Ishikawa (cell line): Measurements from ENCODE around the gene MRPL40.

Source experiments
- CEBPB ChIP-seq: IDR thresholded peaks from 2 replicates; pipeline ENCODE4 v1.6.1; 2012
- CREB1 ChIP-seq: IDR thresholded peaks from 2 replicates; pipeline ENCODE4 v1.6.1; 2012; ENCODE audit warnings: low read depth
- EGR1 ChIP-seq: IDR thresholded peaks from 2 replicates; pipeline ENCODE4 v1.6.1; 2012
- EP300 ChIP-seq: IDR thresholded peaks from 2 replicates; pipeline ENCODE4 v1.6.1; 2012; ENCODE audit warnings: borderline replicate concordance
- FOXM1 ChIP-seq: IDR thresholded peaks from 2 replicates; pipeline ENCODE4 v1.6.1; 2012; ENCODE audit warnings: low read depth, borderline replicate concordance
- MAX ChIP-seq: IDR thresholded peaks from 2 replicates; pipeline ENCODE4 v1.6.1; 2012
- NFIC ChIP-seq: IDR thresholded peaks from 2 replicates; pipeline ENCODE4 v1.6.1; 2012
- RAD21 ChIP-seq: IDR thresholded peaks from 2 replicates; pipeline ENCODE4 v1.6.1; 2012; ENCODE audit warnings: low read depth
- REST ChIP-seq: IDR thresholded peaks from 2 replicates; pipeline ENCODE4 v1.6.1; 2012; ENCODE audit warnings: low read depth, mild to moderate bottlenecking
- TAF1 ChIP-seq: IDR thresholded peaks from 2 replicates; pipeline ENCODE4 v1.6.1; 2012; ENCODE audit warnings: low read depth, mild to moderate bottlenecking
- TCF12 ChIP-seq: IDR thresholded peaks from 2 replicates; pipeline ENCODE4 v1.6.1; 2012; ENCODE audit warnings: low read depth
- TEAD4 ChIP-seq: IDR thresholded peaks from 2 replicates; pipeline ENCODE4 v1.6.1; 2012
- YY1 ChIP-seq: IDR thresholded peaks from 2 replicates; pipeline ENCODE4 v1.6.1; 2012; ENCODE audit warnings: low read depth
- ZBTB7A ChIP-seq: IDR thresholded peaks from 2 replicates; pipeline ENCODE4 v1.6.1; 2012; ENCODE audit warnings: low read depth
- TF ChIP-seq, protein P1 (sequence below): IDR thresholded peaks from 2 replicates; pipeline ENCODE4 v1.6.1; 2012

MRPL40 gene

GRCh38 chr22:19434829-19435580 lies 2.7 kb downstream of the MRPL40 start:
- TF ChIP-seq CREB1 (no peak), EGR1 (no peak), FOXM1 (no peak), EP300 (no peak), RAD21 (no peak), TAF1 (no peak), MAX (no peak), YY1 (no peak), CEBPB (no peak), REST (no peak), TCF12 (no peak), TEAD4 (no peak), ZBTB7A (no peak), NFIC (no peak)
- TF ChIP-seq, protein P1, sequence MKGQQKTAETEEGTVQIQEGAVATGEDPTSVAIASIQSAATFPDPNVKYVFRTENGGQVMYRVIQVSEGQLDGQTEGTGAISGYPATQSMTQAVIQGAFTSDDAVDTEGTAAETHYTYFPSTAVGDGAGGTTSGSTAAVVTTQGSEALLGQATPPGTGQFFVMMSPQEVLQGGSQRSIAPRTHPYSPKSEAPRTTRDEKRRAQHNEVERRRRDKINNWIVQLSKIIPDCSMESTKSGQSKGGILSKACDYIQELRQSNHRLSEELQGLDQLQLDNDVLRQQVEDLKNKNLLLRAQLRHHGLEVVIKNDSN, result no peak

DNA sequence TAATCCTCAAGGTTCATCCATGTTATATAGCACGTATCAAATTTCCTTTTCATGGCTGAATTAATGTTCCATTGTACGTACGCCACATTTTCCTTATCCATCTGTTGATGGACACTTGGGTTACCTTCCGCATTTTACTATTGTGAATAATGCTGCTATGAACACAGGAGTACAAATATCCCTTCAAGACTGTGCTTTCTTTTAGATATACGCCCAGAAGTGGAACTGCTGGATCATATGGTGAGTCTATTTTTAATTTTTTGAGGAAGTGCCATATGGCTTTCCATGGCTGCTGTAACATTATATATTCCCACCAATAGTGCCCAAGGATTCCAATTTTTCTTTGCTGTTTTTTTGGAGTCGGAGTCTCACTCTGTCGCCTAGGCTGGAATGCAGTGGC lies 6.0 kb downstream of the MRPL40 start:
- TF ChIP-seq RAD21 (no peak), NFIC (no peak), EGR1 (no peak), YY1 (no peak), TEAD4 (no peak), FOXM1 (no peak), CEBPB (no peak), EP300 (no peak), REST (no peak), ZBTB7A (no peak), CREB1 (no peak), MAX (no peak), TAF1 (no peak), TCF12 (no peak)
- TF ChIP-seq, protein P1, result no peak

GRCh38 chr22:19440411-19441195 lies 8.3 kb downstream of the MRPL40 start:
- TF ChIP-seq REST (no peak), TCF12 (no peak), YY1 (no peak), EP300 (no peak), TEAD4 (no peak), NFIC (no peak), RAD21 (no peak), CREB1 (no peak)
- TF ChIP-seq, protein P1, result no peak
